Measurements from ENCODE around the gene KCNQ1.

Gene KCNQ1

DNA sequence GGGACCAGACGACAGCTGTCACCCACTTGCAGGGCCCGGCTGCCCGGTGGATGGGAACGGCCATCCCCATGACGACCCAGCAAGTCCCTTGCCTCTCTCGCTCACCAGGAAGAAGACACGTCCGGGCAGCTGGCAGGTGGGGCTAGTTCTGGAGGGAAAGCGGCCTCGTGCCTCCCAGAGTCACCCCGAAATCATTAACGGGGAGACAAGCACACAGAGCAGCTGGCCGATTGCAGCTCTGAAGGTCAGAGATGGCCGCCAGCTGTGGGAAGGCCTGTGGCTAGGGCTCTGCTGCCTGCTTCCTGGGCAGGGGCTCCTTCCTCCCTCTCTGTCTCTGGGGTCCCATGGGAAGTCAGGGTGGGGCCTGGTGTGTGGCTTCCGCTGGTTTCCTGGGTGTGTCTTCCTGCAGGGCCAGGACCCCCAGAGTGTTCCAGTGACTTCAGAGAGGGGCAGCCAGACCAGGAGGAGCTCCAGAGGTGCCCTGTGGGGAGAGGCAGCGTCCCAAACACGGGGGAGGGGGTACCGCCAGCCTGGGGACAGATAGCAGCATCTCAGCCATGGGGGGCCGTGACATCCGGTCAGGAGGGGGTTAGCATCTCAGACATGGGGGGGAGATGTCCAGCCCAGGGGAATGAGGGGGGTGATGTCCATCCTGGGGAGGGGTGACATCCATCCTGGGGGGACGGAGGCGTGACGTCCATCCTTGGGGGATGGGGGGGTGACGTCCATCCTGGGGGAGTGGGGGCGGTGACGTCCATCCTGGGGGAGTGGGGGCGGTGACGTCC, 114.9 kb downstream of the KCNQ1 start:
- no peak for DNase-seq

DNA sequence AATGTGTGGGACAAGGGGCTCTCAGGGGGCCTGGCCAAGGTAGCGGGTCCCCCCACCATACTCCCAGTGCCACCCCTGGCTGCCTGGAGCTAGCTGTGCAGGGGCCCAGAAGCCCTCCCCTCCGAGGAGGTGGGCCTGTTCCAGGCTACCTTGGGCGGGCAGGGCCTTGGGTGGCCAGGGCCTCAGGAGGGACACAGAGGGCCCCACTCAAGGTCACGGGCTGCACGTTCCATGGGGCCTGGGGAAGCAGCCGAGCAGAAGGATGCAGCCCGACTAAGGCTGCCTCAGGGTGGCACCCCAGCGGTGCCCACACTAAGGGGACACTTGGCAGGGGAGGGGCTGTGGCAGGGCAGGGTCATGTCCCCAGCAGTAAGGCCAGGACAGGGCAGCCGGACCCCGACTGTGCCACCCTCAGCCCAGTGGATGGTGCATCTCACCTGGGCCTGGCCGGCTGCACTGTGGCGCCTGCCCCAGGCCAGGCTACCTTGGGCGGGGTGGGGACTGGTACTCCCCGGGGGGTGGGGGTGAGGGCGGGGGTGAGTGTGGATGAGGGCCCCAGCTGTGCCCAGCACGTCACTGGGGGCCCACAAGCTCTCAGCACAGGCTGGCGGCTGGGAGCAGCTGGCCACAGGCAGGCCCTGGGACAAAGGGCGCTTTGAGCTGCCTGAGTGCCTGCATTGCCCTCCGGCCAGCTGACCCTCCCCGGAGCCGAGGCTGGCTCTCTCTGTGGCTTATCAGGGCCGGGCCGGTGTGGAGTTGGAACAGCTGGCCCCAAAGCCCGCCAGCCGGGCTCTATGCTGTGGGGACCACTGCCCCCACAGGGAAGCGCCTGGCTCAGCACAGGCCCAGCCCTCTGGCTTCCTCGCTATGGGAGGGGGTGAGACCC, 117.1 kb downstream of the KCNQ1 start:
- no peak for DNase-seq

DNA sequence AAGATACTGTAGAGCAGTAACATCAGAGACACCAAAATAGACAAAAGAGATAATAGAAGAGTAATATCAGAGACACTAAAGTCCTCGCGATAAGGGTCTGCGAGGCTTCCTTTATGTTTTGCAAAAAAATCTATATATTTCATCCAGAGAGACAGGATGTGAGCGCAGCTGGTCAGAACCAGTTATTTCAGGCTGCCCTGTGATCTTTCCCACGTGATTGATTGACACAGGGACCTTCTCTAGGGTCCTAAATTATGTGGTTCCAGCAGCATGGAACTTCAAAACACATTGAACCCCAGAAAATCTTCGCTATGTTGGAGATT, 118.0 kb downstream of the KCNQ1 start:
- DNase-seq: no peak

DNA sequence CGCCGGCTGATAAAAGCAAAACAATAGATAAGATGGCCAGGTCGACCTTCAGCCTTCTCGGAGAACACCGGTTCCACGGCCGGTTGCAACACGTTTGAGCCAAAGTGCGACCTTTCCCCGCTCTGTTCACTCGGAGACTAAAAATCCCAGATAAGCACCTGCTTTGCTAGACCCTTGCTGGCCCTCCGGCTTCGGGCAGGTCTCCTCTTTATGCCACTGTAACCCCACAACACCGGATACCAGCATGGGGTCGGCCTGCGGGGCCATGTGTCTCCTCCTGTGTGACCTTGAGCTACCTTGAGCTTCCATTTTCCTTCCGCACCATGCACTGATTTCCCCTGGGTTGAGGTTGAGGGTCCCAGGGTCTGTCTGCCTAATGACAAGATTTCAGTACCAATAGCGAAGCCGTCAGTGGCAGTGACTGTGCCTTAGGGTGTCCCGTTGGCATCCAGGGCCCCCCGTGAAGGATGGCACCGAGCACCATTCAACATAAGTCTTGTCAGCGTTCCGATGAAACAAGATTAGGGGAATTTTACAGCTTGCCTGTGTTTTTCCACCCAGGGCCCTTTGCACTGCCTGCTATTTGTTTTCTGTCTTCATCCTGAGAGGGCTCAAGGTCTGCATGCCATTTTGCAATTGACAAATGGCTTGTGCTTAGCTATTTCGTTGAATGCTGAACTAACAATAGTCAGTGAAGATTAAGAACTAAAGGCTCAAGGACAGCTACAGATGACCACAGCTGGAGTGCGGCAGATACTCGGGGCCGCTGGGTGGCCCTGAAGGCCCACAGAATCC, 118.6 kb downstream of the KCNQ1 start:
- no peak for DNase-seq

DNA sequence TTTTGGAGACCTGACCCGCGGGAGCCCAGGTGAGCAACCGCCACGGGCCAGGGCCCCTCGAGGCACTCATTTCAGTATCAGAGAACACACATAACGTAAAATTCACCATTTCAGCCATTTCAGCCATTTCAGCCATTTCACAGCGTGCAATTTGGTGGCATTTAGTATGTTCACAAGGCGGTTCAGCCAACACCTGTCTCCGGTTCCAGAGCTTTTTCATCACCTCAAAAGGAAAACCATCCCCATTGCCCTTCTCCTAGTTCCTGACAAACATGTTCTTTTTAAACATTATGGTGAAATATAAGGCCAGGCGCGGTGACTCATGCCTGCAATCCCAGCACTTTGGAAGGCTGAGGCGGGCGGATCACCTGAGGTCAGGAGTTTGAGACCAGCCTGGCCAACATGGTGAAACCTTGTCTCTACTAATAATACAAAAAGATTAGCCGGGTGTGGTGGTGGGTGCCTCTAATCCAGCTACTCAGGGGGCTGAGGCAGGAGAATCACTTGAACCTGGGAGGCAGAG, 119.3 kb downstream of the KCNQ1 start:
- DNase-seq: no peak

DNA sequence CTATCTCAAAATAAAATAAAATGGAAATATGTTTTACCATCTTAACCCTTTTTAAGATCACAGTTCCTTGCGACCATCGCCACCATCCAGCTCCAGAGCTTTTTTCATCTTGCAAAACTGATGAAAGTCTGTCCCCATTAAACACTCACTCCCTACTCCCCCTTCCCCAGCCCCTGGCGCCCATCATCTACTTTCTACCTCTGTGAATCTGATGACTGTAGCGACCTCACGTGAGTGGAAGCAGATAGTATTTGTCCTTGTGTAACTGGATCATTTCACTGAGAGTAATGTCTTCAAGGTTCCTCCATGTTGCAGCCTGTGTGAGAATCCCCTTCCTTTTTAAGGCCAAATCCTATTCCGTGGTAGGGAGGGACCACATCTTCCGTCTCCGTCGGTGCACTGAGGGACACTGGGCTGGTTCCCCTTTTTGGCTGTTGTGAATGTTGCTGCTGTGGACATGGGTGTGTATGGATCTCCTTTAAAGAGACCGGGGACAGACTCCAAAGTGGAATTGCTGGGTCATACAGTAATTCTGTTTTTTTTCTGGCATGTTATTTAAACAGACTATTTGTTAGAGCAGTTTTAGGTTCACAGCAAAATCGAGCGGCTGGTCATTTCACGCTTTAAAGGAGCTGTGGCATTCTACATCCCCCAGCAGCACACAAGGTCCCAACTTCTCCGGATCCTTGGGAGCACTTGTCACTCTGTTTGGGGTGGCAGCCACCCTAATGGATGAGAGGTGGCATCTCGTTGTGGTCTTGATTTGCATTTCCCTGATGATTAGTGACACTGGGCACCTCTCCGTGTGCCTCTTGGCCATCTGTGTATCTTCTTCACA, 120.0 kb downstream of the KCNQ1 start:
- DNase-seq: no peak

DNA sequence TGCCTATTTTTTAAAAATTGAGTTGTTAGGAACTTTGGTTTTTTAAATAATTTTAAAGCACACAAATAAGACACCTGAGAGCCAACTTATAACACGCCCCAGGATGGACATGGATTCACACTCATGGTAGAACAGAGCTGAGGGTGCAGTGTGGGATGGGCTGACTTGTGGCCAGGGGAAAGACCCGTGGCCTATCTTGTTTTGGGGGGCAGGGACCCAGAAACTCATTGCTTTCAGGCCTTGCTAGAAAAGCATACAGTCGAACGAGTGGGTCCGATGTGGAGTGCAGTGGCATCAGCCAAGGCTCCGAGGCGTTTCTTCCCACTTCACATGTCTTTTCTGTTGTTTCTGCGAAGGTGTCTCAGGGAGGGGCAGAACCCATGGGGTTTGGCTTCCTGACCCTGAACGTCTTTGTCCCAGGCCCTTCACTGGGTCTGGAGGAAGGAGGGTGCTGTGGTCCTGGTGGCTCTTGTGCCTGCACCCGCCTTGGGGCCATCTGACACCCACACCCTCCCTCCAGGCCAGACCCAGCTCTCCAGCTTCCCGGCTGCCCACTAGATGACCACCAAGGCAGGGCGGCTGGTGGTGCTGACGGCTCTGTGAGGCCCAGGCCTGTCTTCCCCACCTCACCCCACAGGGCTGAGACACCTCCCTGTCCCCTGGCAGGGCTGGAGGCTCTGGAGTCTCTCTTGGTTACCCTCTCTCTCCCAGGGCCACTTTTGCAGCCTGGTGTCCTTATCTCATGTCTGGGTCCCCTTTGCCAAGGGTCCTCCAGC, 120.8 kb downstream of the KCNQ1 start:
- DNase-seq: no peak

DNA sequence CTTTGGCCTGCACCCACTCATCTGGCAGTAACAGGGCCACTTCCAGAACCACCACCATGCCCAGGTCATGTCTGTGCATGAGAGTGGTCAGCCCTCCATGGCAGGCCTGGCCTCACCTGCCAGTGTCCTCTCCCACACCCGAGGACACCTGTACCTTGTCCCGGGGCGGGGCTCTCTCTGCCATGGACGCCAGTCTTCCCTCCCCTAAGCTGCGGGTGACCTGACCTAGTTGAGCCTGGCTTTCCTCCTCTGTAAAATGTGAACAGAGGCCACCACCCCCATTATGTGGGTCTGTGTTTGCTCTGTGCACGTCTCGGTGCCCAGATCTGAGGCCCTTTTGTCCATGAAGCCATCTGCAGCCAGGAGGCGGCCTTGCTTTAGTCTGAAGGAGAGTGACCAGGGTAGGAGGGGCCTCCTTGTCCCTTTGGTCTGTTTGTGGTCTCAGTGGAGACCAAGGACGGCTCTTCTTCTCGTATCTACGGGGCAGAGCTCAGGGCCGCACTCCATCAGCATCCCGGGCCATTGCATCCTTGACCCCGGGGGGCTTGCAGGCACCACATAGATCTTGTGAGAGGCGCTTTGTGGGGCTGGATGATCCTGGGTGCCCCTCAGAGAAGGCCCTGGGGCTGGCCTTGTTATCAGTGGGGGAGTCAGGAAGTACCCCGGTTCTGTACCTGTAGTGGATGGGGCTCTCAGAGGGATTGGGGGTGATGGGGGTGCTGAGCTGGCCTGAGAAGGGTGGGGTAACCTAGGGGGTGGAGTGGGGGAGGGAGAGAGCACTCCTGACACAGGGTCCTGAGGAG, 121.6 kb downstream of the KCNQ1 start:
- DNase-seq: no peak

DNA sequence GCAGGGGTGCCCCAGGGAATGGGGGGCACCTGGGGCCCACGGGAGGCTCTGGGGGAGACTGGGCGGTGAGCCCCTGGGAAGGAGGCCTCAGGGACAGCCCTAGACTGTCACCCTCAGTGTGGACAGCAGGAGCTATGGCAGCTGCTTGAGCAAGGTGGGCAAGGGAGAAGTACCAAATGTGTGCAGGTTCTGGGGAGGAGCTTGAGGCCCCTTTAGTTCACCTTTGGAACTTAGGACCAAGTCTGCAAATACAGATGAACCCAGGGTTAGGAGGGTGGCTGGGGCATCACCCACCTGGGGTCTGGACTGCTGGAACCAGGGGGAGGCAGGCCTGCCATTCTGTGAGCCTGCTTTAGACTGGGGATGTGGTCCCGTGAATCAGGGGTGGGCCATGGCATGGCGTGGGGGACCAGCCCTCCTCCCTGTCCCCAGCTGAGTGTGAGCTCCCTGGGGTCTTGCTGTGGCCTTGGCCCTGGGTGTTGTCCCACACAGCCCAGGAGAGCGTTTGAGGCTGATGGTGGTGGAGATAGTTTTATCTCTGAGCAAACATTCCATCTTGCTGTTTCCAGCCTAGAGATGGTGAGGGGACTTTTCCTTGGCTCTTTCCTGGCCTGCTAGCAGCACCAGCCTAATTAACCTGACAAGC, 122.3 kb downstream of the KCNQ1 start:
- DNase-seq: no peak

DNA sequence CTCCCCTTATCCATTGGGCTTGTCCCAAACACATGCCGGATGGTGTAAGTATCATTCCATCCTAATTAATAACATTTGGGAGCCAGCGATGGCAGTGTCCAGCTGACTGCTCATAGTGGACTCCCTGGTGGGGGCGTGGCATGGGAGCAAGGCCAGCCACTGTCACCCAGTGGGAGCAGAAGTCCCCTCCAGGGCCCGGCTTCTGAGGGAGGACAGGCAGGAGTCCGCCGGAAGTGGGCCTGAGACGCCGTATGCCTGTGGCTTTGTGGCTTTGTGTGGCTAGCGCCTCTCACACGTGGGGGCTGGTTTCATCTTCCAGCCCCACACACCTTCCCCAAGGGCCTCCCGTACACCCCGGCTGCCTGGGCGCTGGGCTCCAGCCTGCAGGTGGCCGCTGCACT, 124.5 kb downstream of the KCNQ1 start:
- DNase-seq: no peak

DNA sequence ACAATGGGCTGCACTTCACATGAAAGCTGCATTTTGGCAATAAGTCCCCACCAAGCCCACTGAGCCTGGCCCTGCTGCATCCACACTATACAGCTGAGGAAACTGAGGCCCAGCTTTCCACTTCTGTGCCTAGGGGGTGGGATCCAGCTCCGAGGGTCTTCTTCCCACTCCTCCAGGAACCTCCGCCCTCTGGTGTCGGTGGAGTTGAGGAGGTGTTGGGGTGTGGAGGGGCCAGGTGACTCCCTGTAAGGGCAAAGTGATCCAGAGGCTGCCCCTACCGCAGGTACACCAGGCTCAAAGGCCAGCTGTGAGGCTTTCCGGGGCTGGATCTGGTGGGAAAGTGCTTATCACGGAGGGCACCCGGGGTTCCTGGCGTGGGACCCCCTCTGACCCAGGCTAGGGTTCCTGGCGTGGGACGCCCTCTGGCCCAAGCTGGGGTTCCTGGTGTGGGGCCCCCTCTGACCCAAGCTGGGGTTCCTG, 125.0 kb downstream of the KCNQ1 start:
- DNase-seq: no peak

DNA sequence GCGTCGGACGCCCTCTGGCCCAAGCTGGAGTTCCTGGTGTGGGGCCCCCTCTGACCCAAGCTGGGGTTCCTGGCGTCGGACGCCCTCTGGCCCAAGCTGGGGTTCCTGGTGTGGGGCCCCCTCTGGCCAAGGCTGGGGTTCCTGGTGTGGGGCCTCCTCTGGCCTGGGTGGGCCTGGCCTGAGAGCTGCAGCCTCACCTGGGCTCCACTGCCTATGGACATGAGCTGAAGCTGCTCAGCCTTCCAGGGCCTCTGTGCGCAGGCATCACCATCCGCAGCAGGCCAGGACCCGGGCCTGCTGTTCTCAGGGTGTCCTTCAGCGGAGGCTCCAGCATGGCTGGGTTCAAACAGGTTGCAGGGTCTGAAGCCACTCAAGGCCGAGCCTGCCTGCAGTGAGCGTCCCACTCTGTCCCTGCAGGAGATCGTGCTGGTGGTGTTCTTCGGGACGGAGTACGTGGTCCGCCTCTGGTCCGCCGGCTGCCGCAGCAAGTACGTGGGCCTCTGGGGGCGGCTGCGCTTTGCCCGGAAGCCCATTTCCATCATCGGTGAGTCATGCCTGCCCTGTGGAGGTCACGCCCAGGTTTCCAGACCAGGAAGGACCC, 125.5 kb downstream of the KCNQ1 start:
- DNase-seq: no peak

DNA sequence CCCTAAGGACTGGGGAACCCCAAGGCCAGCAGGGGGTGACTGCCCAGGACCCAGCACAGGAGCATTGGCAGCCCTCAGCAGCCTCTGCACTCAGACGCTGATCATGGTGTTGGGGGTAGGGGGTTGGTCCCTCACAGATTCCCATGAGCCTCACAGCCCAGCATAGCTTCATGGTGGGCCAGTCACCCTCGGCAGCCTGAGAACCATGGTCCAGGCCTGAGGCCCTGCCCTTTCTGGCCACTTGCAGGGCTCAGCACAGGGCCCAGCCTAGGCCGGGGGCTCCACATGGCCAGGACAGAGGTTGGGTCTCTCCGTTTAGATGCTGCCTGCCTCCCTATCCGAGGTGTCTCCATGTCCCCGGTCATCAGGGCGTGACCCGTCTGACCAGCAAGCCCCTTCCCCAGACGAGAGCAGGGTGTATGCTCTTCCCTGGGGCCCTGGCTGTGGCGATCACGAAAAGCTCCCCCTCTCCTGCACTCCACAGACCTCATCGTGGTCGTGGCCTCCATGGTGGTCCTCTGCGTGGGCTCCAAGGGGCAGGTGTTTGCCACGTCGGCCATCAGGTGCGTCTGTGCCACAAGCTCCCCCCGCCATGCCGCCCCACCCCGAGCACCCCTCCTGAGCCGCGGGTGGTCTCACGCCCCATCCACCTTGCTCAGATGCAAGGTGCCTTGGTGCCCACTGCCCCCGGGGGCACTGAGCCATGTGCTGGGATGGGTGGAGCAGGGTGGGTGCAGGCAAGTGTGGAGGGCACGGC, 126.2 kb downstream of the KCNQ1 start:
- DNase-seq: no peak

DNA sequence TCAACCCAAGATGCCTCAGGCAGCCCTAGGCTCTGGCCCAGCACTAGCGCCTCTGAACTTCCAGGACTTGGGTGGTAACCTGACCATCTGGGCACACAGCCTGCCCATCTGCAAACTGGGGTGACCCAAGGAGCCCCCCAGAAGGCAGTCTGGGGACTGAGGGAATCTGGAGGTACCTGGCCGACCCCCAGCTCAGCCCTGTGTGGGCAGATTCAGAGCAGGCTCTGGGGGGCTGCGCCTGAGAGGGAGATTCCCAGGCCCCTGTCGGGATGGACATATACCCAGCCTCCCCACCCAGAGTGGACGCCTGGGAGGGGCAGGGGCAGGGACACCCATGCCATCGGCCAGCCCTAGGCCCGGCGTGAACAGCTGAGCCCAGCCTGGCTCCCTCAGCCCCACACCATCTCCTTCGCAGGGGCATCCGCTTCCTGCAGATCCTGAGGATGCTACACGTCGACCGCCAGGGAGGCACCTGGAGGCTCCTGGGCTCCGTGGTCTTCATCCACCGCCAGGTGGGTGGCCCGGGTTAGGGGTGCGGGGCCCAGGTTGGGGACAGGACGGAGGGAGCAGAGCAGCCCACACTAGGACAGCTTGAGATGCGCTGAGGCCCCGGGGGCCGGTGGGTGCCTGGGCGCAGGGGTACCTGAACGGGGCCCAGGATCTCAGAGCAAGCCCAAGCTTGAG, 126.9 kb downstream of the KCNQ1 start:
- no peak for DNase-seq

DNA sequence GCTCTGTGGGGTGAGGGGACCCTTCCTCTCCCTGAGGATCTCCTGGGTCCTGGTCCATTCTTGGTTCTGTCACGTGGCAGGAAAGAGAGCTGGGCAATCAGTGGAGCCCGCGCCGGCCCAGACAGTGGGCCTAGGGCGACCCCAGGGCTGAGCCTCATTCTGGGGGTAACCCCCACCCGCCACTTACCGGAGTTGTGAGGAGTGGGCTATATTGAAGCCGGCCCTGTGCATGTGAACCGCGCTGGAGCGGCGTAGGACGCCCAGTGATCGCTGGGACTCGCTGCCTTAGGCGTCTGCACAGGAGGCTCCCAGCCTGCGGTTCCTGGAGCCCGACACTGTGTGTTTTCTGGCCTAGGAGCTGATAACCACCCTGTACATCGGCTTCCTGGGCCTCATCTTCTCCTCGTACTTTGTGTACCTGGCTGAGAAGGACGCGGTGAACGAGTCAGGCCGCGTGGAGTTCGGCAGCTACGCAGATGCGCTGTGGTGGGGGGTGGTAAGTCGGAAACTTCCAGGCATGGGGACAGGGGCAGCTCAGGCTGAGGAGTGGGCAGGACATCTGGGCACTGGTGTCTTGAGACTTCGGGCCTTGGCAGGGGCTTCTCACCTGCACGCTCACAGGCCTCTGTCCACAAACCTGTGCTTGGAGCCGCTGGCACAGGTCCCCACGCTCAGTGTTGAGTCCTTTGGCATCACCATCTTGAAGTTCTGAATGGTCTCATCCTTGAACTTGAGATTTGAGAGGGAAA, 127.9 kb downstream of the KCNQ1 start:
- no peak for DNase-seq

DNA sequence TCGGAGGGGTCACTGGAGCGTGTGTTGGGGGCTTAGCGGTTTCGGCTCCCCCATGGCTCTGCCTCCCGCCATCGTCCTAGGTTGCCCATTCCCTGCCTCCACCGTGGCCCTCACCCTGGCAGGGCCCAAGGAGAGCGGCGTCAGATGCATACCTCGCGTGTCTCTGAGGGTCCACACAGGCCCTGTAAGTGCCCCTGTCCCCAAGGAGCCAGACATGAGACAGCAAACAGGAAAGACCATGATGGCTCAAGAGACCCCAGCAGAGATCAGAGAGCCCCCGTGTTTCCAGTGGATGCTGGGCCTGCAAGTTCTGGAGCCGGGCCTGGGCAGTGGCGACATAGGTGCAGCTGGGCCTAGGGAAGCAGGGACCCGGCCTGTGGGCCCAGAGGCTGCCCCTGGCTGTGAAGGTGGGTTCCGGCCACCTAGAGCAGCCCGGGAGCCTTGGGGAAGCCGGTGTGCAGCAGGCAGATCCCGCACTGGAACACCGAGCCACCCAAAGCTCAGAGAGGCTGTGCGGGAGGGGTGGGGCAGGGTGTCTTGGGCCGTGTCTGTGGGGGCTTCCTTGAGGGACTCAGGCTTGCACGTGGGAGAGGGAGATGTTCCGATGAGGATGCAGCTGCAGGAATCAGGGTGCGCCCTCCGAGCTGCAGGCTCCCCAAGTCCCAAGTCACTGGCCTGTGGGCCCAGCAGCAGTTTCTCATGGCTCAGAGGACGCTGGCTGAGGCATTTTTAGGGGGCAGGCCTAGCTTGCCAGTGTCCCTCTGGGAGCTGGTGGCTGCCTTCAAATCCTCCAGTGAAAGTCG, 128.6 kb downstream of the KCNQ1 start:
- no peak for DNase-seq

All from stimulated activated CD4-positive, alpha-beta T cell treated with anti-CD3 and anti-CD28 coated beads, Interleukin-15, amount 100 ng/mL, for 24 hours (primary cell).